Body of pancreas (tissue), 4 donors: Measurements from ENCODE around the gene ITGA1. TPM values are rescaled to one million over a fixed set of nuclear protein-coding genes. Genes with fewer than 3 reads are reported as not detected.

Experiments used
- ATAC-seq: fragments of 150-250 bp; one replicate; pipeline ENCODE4 v1.9.1; 2016
- DNase-seq, 4 donors: peaks; one replicate each; pipeline ENCODE4 v3.0.0-alpha.2; 2019
- H3K27ac ChIP-seq, 4 donors: fragments of 200-600 bp; sonication (generic); 1 replicate in 3 of 4; 2 replicates in 1 of 4; pipeline versions ENCODE4 v1.5.1 to v1.6.1; 2016 to 2019; ENCODE audit warnings: mild to moderate bottlenecking in 1 of 4, mixed read lengths in 1 of 4, moderate library complexity in 1 of 4
- H3K27me3 ChIP-seq, 2 donors: fragments of 200-600 bp; sonication (generic); one replicate each; pipeline ENCODE4 v1.6.0; 2016; ENCODE audit warnings: mild to moderate bottlenecking in 1 of 2
- H3K36me3 ChIP-seq, 2 donors: fragments of 200-600 bp; sonication (generic); replicated peaks in 1 of 2; 2 replicates each; pipeline ENCODE4 v1.5.1; 2016; ENCODE audit warnings: low read depth in 2 of 2; ENCODE audit not compliant: insufficient read depth in 1 of 2
- H3K4me1 ChIP-seq: fragments of 200-600 bp; sonication (generic); one replicate; pipeline ENCODE4 v1.6.0; 2016
- H3K4me3 ChIP-seq, 2 donors: fragments of 200-600 bp; sonication (generic); 1 replicate in 1 of 2; 2 replicates in 1 of 2; pipeline ENCODE4 v1.5.1; 2016 to 2019
- H3K9me3 ChIP-seq, 3 donors: fragments of 200-600 bp; sonication (generic); 1 replicate in 2 of 3; 2 replicates in 1 of 3; pipeline ENCODE4 v1.5.1; 2016
- POLR2A ChIP-seq, 3 donors: fragments of 450-650 bp; IDR thresholded peaks; one replicate each; pipeline ENCODE4 v1.6.1; 2016; ENCODE audit warnings: antibody characterized with exemption in 3 of 3, mild to moderate bottlenecking in 2 of 3
- WGBS, 2 donors: methylation state at CpG; one replicate each; pipeline ENCODE4 v1.1.5; 2017; 5-methylcytosine and 5-hydroxymethylcytosine counted together
- intact Hi-C: fragments of 100-400 bp; cut with DNase I; formaldehyde crosslinking; loops from one replicate; pipeline ENCODE4 v1.15.1; 2023
- total RNA-seq, 2 donors: library from RNA; depleted of rRNA; stranded (reverse); fragments of >200 nt; gene quantifications; one replicate each; pipeline ENCODE4 v1.1.0, GENCODE V29; 2016
- TF ChIP-seq, protein P1 (sequence below), 7 experiments: fragments of 450-650 bp in 4 of 7; fragments of 200-600 bp in 3 of 7; sonication (generic) in 3 of 7; IDR thresholded peaks; one replicate each; pipeline ENCODE4 v1.5.1; 2016 to 2019; ENCODE audit warnings: antibody characterized with exemption in 7 of 7

The ITGA1 gene
- total RNA-seq, 2 donors from 2014 or later: 6.9 to 11.2 TPM

DNA sequence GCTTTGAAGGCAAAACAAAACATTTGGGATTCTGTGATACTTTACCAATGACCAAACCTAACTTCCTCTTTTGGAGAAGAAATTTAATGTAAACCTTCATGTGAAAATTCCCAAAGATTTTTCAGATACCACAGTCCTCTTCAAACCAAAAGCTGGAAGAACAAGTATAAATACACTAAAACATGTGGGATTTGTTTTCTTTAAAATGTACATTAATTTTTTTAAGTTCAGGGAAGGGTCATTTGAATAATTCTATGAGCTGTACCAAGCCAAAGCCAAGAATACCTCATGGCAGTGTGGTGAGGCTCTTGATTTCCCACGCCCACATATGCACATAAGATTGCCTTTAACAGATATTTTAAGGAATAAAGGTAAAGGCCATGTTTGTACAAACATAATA lies 28.4 kb upstream of the ITGA1 start:
- H3K4me1 ChIP-seq: no peaks in the 10 kb centered on the region
- H3K27me3 ChIP-seq: no peaks in the 10 kb centered on the region
- no peaks in the 10 kb centered on the region for H3K9me3 ChIP-seq
- H3K4me3 ChIP-seq: no peak overlapping the region
- no peaks in the 10 kb centered on the region for H3K36me3 ChIP-seq
- DNase-seq (no peak), ATAC-seq (no peak)
- H3K27ac ChIP-seq: no peak overlapping the region
- intact Hi-C loops: no loop called here
- WGBS, 2 donors: 72 to 74% methylated on average over 1 of the region's 1 CpG
- TF ChIP-seq POLR2A (IDR thresholded peaks at IDR 0.05): no peak
- TF ChIP-seq, protein P1, sequence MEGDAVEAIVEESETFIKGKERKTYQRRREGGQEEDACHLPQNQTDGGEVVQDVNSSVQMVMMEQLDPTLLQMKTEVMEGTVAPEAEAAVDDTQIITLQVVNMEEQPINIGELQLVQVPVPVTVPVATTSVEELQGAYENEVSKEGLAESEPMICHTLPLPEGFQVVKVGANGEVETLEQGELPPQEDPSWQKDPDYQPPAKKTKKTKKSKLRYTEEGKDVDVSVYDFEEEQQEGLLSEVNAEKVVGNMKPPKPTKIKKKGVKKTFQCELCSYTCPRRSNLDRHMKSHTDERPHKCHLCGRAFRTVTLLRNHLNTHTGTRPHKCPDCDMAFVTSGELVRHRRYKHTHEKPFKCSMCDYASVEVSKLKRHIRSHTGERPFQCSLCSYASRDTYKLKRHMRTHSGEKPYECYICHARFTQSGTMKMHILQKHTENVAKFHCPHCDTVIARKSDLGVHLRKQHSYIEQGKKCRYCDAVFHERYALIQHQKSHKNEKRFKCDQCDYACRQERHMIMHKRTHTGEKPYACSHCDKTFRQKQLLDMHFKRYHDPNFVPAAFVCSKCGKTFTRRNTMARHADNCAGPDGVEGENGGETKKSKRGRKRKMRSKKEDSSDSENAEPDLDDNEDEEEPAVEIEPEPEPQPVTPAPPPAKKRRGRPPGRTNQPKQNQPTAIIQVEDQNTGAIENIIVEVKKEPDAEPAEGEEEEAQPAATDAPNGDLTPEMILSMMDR (IDR thresholded peaks at IDR 0.05): no peak

DNA sequence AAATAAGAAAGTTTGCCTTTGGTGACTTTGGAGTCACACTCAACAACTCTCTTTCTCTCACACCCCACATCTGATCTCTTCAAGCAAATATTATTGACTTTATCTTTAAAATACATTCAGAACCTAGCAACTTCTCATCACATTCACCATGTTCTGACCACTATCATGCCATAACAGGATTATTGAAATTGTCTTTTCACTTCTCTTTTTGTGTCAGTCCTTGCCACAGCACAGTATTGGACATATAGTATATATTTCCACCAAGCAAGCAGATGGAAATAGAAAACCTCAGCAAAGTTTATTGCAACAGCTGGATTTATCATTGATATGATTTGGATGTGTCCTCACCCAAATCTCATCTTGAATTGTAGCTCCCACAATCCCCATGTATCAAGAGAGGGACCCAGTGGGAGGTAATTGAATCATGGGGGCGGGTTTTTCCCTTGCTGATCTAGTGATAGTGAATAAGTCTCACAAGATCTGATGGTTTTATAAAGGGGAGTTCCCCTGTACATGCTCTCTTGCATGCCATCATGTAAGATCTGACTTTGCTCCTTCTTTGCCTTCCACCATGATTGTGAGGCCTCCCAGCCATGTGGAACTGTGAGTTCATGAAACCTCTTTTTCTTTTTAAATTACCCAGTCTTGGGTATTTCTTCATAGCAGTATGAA lies 26.9 kb upstream of the ITGA1 start:
- TF ChIP-seq, protein P1 (IDR thresholded peaks at IDR 0.05): no peak
- no peak for TF ChIP-seq POLR2A (IDR thresholded peaks at IDR 0.05)
- Histone ChIP-seq H3K27me3 (no peaks in the 10 kb centered on the region), H3K27ac (no peak overlapping the region), H3K36me3 (no peaks in the 10 kb centered on the region), H3K4me3 (no peak overlapping the region), H3K4me1 (no peaks in the 10 kb centered on the region), H3K9me3 (no peaks in the 10 kb centered on the region)
- WGBS, 2 donors: 60 to 65% methylated on average over 1 of the region's 1 CpG
- intact Hi-C loops: no loop called here
- no peak for ATAC-seq
- DNase-seq: no peak

DNA sequence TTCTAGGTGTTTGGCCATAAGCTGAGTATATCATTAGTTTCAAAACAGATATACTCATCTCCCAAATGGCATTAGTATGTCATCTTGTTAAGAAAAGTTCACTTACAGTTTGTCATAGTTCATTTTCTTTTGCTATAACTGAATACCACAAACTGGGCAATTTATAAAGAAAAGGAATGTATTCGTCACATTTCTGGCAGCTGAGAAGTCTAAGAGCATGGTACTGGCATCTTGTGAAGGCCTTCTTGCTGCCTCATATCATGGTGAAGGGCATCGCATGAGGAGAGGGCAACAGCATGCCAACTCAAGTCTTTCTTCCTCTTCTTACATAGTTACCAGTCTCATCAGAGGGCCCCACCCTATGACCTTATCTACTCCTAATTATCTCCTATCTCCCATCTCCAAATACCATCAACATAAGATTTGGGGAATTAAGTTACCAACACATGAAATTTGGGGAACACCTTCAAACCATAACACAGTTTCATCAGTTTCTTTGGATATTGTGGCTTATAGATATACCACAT lies 20.4 kb upstream of the ITGA1 start:
- Histone ChIP-seq H3K9me3 (no peaks in the 10 kb centered on the region), H3K4me3 (no peak overlapping the region), H3K36me3 (no peaks in the 10 kb centered on the region), H3K27me3 (no peaks in the 10 kb centered on the region), H3K4me1 (no peaks in the 10 kb centered on the region), H3K27ac (no peak overlapping the region)
- intact Hi-C loops: no loop called here
- no peak for DNase-seq
- 77 to 87% methylated on average over 2 of the region's 2 CpGs for WGBS, 2 donors
- ATAC-seq: no peak
- TF ChIP-seq, protein P1 (IDR thresholded peaks at IDR 0.05): no peak
- no peak for TF ChIP-seq POLR2A (IDR thresholded peaks at IDR 0.05)

DNA sequence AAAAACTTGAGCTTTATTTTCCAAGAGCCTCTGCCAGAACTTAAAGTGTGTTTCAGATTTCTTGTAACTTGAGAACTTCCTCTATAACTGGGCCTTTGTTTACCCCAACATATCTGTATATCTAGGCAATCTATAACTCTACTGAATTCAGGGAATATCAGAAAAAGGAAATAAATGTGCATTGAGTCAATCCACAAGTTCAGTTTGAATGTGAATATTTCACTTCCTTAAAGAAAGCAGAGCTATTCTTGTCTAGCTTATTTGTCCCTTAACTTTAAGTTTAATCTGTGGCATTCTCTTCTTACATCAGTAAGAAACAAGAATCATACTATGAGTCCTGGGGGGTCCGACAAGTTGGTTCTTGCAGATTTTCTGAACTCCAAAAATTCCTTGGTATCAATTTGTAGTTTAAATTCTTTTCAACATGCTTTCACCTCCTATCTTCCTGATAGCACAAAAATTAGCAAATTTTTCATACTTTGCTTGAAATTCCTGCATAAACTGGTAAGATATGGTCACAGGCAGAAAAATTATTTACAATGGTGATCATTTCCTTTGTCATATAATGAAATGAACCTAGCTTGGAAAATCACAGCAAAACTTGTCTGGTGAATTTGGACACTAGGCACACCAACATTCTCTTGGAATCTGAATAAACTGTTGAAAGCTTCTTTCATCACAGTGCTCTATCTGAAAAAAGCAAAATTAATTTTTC lies 19.8 kb upstream of the ITGA1 start:
- no peak overlapping the region for H3K27ac ChIP-seq

More for the DNA sequence above, 19.8 kb upstream of the ITGA1 start:
- TF ChIP-seq POLR2A (IDR thresholded peaks at IDR 0.05): no peak
- TF ChIP-seq, protein P1 (IDR thresholded peaks at IDR 0.05): no peak
- Histone ChIP-seq H3K27me3 (no peaks in the 10 kb centered on the region), H3K36me3 (no peaks in the 10 kb centered on the region), H3K9me3 (no peaks in the 10 kb centered on the region), H3K4me1 (no peaks in the 10 kb centered on the region), H3K4me3 (no peak overlapping the region)
- 60 to 69% methylated on average over 1 of the region's 1 CpG for WGBS, 2 donors
- intact Hi-C loops: no loop called here
- ATAC-seq (no peak), DNase-seq (no peak)
